Liver (tissue), 9 donors: ENCODE data around the gene LTBP2. TPM values are rescaled to one million over a fixed set of nuclear protein-coding genes. Genes with fewer than 3 reads are reported as not detected.

Experiments used
- DNase-seq: peaks from one replicate; pipeline ENCODE4 v3.0.0-alpha.2; 2017; ENCODE audit warnings: low spot score
- H3K27ac ChIP-seq, 2 donors: one replicate each; pipeline ENCODE4 v1.7.0; 2013; ENCODE audit warnings: inconsistent platforms in 2 of 2, low read length in 2 of 2, control low read depth in 1 of 2, low read depth in 1 of 2, mild to moderate bottlenecking in 1 of 2
- H3K27me3 ChIP-seq, 4 donors: one replicate each; pipeline versions ENCODE4 v1.6.1 to v1.7.0; 2013; ENCODE audit warnings: low read length in 3 of 4, inconsistent platforms in 1 of 4, mild to moderate bottlenecking in 1 of 4, moderate library complexity in 1 of 4; ENCODE audit not compliant: control insufficient read depth in 4 of 4, insufficient read depth in 4 of 4
- H3K36me3 ChIP-seq, 4 donors: one replicate each; pipeline versions ENCODE4 v1.6.1 to v1.7.0; 2013; ENCODE audit warnings: low read length in 3 of 4, mild to moderate bottlenecking in 3 of 4, low read depth in 1 of 4, moderate library complexity in 1 of 4; ENCODE audit not compliant: control insufficient read depth in 4 of 4, insufficient read depth in 3 of 4
- H3K4me1 ChIP-seq, 4 donors: one replicate each; pipeline versions ENCODE4 v1.6.1 to v1.7.0; 2013; ENCODE audit warnings: low read length in 3 of 4, mild to moderate bottlenecking in 3 of 4, moderate library complexity in 1 of 4; ENCODE audit not compliant: control insufficient read depth in 4 of 4, insufficient read depth in 4 of 4
- H3K4me3 ChIP-seq, 3 donors: one replicate each; pipeline versions ENCODE4 v1.6.1 to v1.7.0; 2013; ENCODE audit warnings: low read length in 3 of 3, control low read depth in 1 of 3, low read depth in 1 of 3, mild to moderate bottlenecking in 1 of 3
- H3K9ac ChIP-seq, 2 donors: one replicate each; pipeline ENCODE4 v1.7.0; 2013; ENCODE audit warnings: low read length in 2 of 2, mild to moderate bottlenecking in 2 of 2, moderate library complexity in 2 of 2, control low read depth in 1 of 2, low read depth in 1 of 2
- H3K9me3 ChIP-seq, 4 donors: one replicate each; pipeline versions ENCODE4 v1.6.1 to v1.7.0; 2013; ENCODE audit warnings: low read length in 3 of 4; ENCODE audit not compliant: control insufficient read depth in 4 of 4
- EGR1 ChIP-seq, 2 donors: IDR thresholded peaks; 2 replicates each; pipeline ENCODE4 v1.6.1; 2016 to 2018; ENCODE audit warnings: antibody characterized with exemption in 2 of 2, low read depth in 2 of 2
- FOXA1 ChIP-seq: IDR thresholded peaks from 2 replicates; pipeline ENCODE4 v1.6.1; 2016; ENCODE audit warnings: antibody characterized with exemption
- FOXA2 ChIP-seq: IDR thresholded peaks from 2 replicates; pipeline ENCODE4 v1.6.1; 2016; ENCODE audit warnings: antibody characterized with exemption
- GABPA ChIP-seq, 2 donors: IDR thresholded peaks in 1 of 2; conservative IDR thresholded peaks in 1 of 2; 2 replicates each; pipeline ENCODE4 v1.6.1; 2016; ENCODE audit warnings: antibody characterized with exemption in 2 of 2, mild to moderate bottlenecking in 1 of 2, moderate library complexity in 1 of 2
- HNF4A ChIP-seq, 2 donors: conservative IDR thresholded peaks; 2 replicates each; pipeline ENCODE4 v1.6.1; 2016; ENCODE audit warnings: antibody characterized with exemption in 2 of 2, mild to moderate bottlenecking in 2 of 2
- HNF4G ChIP-seq: IDR thresholded peaks from 2 replicates; pipeline ENCODE4 v1.6.1; 2016; ENCODE audit warnings: antibody characterized with exemption
- JUND ChIP-seq, 2 donors: IDR thresholded peaks; 2 replicates each; pipeline ENCODE4 v1.6.1; 2016; ENCODE audit warnings: antibody characterized with exemption in 2 of 2
- NR2F2 ChIP-seq: IDR thresholded peaks from 2 replicates; pipeline ENCODE4 v1.6.1; 2016; ENCODE audit warnings: antibody characterized with exemption
- RAD21 ChIP-seq, 2 donors: IDR thresholded peaks; 2 replicates each; pipeline ENCODE4 v1.6.1; 2016; ENCODE audit warnings: antibody characterized with exemption in 2 of 2, mild to moderate bottlenecking in 2 of 2
- REST ChIP-seq: IDR thresholded peaks from 2 replicates; pipeline ENCODE4 v1.6.1; 2016; ENCODE audit warnings: antibody characterized with exemption, mild to moderate bottlenecking
- RXRA ChIP-seq, 2 donors: IDR thresholded peaks; 2 replicates each; pipeline ENCODE4 v1.6.1; 2017 to 2018; ENCODE audit warnings: antibody characterized with exemption in 2 of 2, mild to moderate bottlenecking in 1 of 2
- SP1 ChIP-seq: IDR thresholded peaks from 2 replicates; pipeline ENCODE4 v1.6.1; 2018; ENCODE audit warnings: antibody characterized with exemption, mild to moderate bottlenecking
- TAF1 ChIP-seq: conservative IDR thresholded peaks from 2 replicates; pipeline ENCODE4 v1.6.1; 2016; ENCODE audit warnings: antibody characterized with exemption, mild to moderate bottlenecking
- YY1 ChIP-seq: IDR thresholded peaks from 2 replicates; pipeline ENCODE4 v1.6.1; 2016; ENCODE audit warnings: antibody characterized with exemption, mild to moderate bottlenecking
- WGBS: extraction: QIAGEN DNeasy Blood & Tissue Kit; methylation state at CpG from one replicate; pipeline ENCODE4 v1.1.7; 2013; 5-methylcytosine and 5-hydroxymethylcytosine counted together
- polyA plus RNA-seq, 2 donors: library from polyadenylated mRNA; stranded (reverse) in 1 of 2; unstranded in 1 of 2; fragments of 200-250 nt in 1 of 2; fragments of >200 nt in 1 of 2; fragmentation: Nextera tagmentation in 1 of 2; extraction: Ambion mirVana in 1 of 2; gene quantifications; one replicate each; pipeline versions ENCODE4 v1.2.1 to v1.2.3, GENCODE V29; 2013 to 2015
- total RNA-seq, 2 donors: library from RNA; depleted of rRNA; stranded (reverse); fragments of >200 nt; gene quantifications; one replicate each; pipeline ENCODE4 v1.2.3, GENCODE V29; 2014
- TF ChIP-seq, protein P1 (sequence below): IDR thresholded peaks from 2 replicates; pipeline ENCODE4 v1.6.1; 2016; ENCODE audit warnings: antibody characterized with exemption
- TF ChIP-seq, protein P2 (sequence below): IDR thresholded peaks from 2 replicates; pipeline ENCODE4 v1.6.1; 2016; ENCODE audit warnings: antibody characterized with exemption
- donor health status: healthy.
- donor health status: healthy.
- donor health status: healthy.
- donor health status: healthy.
- donor health status: healthy.

LTBP2 gene
- total and polyA plus RNA-seq, 4 donors = 0.24 to 1.3 (median 0.89) TPM

GRCh38 chr14:74526854-74527585, 85.0 kb downstream of the LTBP2 start:
- 78% methylated on average over 10 of the region's 10 CpGs for WGBS
- Histone ChIP-seq H3K27ac (no peak overlapping the region), H3K36me3 (no peaks in the 10 kb centered on the region), H3K9me3 (no peaks in the 10 kb centered on the region), H3K4me1 (no peaks in the 10 kb centered on the region), H3K9ac (no peak overlapping the region), H3K27me3 (no peaks in the 10 kb centered on the region), H3K4me3 (no peak overlapping the region)
- no peak for TF ChIP-seq HNF4G
- TF ChIP-seq EGR1 (IDR thresholded peaks at IDR 0.05; ENCODE audit: low read depth in 2 of 2) = no peak
- TF ChIP-seq REST = no peak
- TF ChIP-seq RXRA (IDR thresholded peaks at IDR 0.05) = no peak
- DNase-seq = no peak

GRCh38 chr14:74525361-74525851, 86.6 kb downstream of the LTBP2 start:
- no peak overlapping the region for H3K27ac ChIP-seq
- H3K9ac ChIP-seq = no peak overlapping the region
- H3K27me3 ChIP-seq = no peaks in the 10 kb centered on the region
- no peak overlapping the region for H3K4me3 ChIP-seq
- no peaks in the 10 kb centered on the region for H3K36me3 ChIP-seq
- no peaks in the 10 kb centered on the region for H3K9me3 ChIP-seq
- no peaks in the 10 kb centered on the region for H3K4me1 ChIP-seq
- WGBS = 55% methylated on average over 4 of the region's 4 CpGs
- no peak for DNase-seq
- TF ChIP-seq RAD21 (IDR thresholded peaks at IDR 0.05) (no peak), EGR1 (IDR thresholded peaks at IDR 0.05; ENCODE audit: low read depth in 2 of 2) (no peak), TAF1 (no peak), JUND (IDR thresholded peaks at IDR 0.05) (no peak), YY1 (no peak), HNF4G (no peak), FOXA1 (no peak), FOXA2 (no peak), NR2F2 (no peak), HNF4A (conservative IDR thresholded peaks at IDR 0.05) (no peak), SP1 (no peak)
- TF ChIP-seq, protein P1, sequence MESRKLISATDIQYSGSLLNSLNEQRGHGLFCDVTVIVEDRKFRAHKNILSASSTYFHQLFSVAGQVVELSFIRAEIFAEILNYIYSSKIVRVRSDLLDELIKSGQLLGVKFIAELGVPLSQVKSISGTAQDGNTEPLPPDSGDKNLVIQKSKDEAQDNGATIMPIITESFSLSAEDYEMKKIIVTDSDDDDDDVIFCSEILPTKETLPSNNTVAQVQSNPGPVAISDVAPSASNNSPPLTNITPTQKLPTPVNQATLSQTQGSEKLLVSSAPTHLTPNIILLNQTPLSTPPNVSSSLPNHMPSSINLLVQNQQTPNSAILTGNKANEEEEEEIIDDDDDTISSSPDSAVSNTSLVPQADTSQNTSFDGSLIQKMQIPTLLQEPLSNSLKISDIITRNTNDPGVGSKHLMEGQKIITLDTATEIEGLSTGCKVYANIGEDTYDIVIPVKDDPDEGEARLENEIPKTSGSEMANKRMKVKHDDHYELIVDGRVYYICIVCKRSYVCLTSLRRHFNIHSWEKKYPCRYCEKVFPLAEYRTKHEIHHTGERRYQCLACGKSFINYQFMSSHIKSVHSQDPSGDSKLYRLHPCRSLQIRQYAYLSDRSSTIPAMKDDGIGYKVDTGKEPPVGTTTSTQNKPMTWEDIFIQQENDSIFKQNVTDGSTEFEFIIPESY = no peak

- no peak overlapping the region for H3K27ac ChIP-seq
- H3K27me3 ChIP-seq = no peaks in the 10 kb centered on the region
- H3K4me1 ChIP-seq = no peaks in the 10 kb centered on the region
- no peak for DNase-seq
- no peak overlapping the region for H3K9ac ChIP-seq
- TF ChIP-seq RAD21 (IDR thresholded peaks at IDR 0.05) = no peak
- no peak for TF ChIP-seq EGR1 (IDR thresholded peaks at IDR 0.05; ENCODE audit: low read depth in 2 of 2)
- TF ChIP-seq, protein P2, sequence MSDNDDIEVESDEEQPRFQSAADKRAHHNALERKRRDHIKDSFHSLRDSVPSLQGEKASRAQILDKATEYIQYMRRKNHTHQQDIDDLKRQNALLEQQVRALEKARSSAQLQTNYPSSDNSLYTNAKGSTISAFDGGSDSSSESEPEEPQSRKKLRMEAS = no peak
- no peak for TF ChIP-seq GABPA (IDR thresholded peaks at IDR 0.05 in 1 of 2, conservative IDR thresholded peaks at IDR 0.05 in 1 of 2)
- no peak for TF ChIP-seq HNF4A (conservative IDR thresholded peaks at IDR 0.05)
- TF ChIP-seq FOXA1 = no peak
- TF ChIP-seq HNF4G = no peak
- TF ChIP-seq, protein P1 = no peak
- no peaks in the 10 kb centered on the region for H3K36me3 ChIP-seq
- no peaks in the 10 kb centered on the region for H3K9me3 ChIP-seq
- H3K4me3 ChIP-seq = no peak overlapping the region
Measured at GRCh38 chr14:74524812-74525135, 87.3 kb downstream of the LTBP2 start.
